ENCODE data around the gene MAST4. TPM values are rescaled to one million over a fixed set of nuclear protein-coding genes. Genes with fewer than 3 reads are reported as not detected.

Gene MAST4
- polyA plus RNA-seq, 1 donor (not counting 4 experiments of a cell fraction or from before 2014, with no cell fraction given) = 19.8 TPM

DNA sequence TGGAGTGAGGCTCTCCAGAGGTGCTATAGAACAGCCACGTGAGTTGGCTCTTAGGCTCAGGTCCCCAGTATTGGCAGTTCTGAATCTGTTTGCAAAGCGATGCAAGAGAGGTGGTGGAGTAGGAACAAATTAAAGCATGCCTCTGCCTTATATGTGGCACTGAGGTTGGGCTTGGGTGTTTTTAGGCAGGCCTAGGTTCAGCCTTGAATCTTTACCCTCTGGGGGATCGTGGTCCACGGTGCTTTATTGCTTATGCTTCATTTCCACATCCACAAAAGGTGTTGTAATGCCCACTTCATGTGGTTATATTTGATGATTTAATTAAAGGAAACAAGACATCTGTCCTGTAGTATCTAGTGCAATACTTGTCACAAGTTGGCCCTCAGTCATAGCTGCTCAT is 544.2 kb downstream of the MAST4 start:
- no peak for FAIRE-seq
- peaks cover 31 to 35% of the 10 kb centered on the region in 2 experiments for H3K36me3 ChIP-seq (ENCODE audit: control insufficient read depth in 2 of 2, extremely low read depth in 1 of 2, insufficient read depth in 2 of 2, low read length in 2 of 2)

DNA sequence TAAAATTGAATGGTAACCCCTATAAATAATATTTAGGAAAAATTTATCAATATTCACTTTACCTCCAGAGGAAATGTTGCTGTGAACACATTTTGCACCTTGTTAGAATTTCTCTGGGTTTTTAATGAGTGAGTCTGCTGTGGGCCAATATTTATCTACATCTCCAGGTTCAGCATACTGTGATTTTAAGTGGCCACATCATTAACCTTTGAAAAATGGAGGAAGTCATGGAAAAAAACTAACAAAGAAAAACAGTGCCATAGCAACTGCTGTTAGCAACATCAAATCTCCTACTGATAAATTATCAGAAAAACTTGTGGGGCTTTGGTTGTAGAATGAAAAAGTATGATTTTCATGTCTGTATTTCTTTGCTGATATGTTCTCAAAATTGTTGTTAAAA is 545.5 kb downstream of the MAST4 start:
- Histone ChIP-seq H3K36me3 (ENCODE audit: control insufficient read depth in 2 of 2, extremely low read depth in 1 of 2, insufficient read depth in 2 of 2, low read length in 2 of 2) (peaks cover 31 to 42% of the 10 kb centered on the region in 2 experiments), H3K9me1 (ENCODE audit: control insufficient read depth, extremely low read depth, insufficient read depth, low read length) (no peaks in the 10 kb centered on the region), H3K27ac (ENCODE audit: control insufficient read depth, insufficient read depth, low read length) (no peak overlapping the region), H4K20me1 (ENCODE audit: control insufficient read depth, extremely low read depth, insufficient read depth, low read length) (no peaks in the 10 kb centered on the region), H2AFZ (ENCODE audit: control insufficient read depth, low read length) (no peak overlapping the region), H3K4me2 (ENCODE audit: control insufficient read depth, extremely low read depth, insufficient read depth, low read depth, low read length) (no peak overlapping the region), H3K9ac (ENCODE audit: control insufficient read depth, extremely low read depth, insufficient read depth, low read length) (no peak overlapping the region), H3K4me3 (ENCODE audit: control insufficient read depth in 2 of 3, extremely low read depth in 1 of 3, insufficient read depth in 2 of 3, low read depth in 1 of 3, low read length in 3 of 3) (no peak overlapping the region), H3K27me3 (ENCODE audit: control insufficient read depth, extremely low read depth, insufficient read depth, low read length) (no peaks in the 10 kb centered on the region), H3K4me1 (ENCODE audit: control insufficient read depth, extremely low read depth, insufficient read depth, low read length) (no peaks in the 10 kb centered on the region), H3K79me2 (ENCODE audit: control insufficient read depth, insufficient read depth, low read length) (no peaks in the 10 kb centered on the region), H3K9me3 (ENCODE audit: control insufficient read depth, low read depth, low read length) (no peaks in the 10 kb centered on the region)
- DNase-seq (ENCODE audit: low read depth, low spot score) (no peak), FAIRE-seq (no peak)
- no peak for TF ChIP-seq EZH2 (IDR thresholded peaks at IDR 0.05; ENCODE audit: low read length)
- TF ChIP-seq, protein P1, sequence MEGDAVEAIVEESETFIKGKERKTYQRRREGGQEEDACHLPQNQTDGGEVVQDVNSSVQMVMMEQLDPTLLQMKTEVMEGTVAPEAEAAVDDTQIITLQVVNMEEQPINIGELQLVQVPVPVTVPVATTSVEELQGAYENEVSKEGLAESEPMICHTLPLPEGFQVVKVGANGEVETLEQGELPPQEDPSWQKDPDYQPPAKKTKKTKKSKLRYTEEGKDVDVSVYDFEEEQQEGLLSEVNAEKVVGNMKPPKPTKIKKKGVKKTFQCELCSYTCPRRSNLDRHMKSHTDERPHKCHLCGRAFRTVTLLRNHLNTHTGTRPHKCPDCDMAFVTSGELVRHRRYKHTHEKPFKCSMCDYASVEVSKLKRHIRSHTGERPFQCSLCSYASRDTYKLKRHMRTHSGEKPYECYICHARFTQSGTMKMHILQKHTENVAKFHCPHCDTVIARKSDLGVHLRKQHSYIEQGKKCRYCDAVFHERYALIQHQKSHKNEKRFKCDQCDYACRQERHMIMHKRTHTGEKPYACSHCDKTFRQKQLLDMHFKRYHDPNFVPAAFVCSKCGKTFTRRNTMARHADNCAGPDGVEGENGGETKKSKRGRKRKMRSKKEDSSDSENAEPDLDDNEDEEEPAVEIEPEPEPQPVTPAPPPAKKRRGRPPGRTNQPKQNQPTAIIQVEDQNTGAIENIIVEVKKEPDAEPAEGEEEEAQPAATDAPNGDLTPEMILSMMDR (optimal IDR thresholded peaks at IDR 0.05 in 1 of 3, IDR thresholded peaks at IDR 0.05 in 1 of 3, conservative IDR thresholded peaks at IDR 0.05 in 1 of 3; ENCODE audit: extremely low read depth in 1 of 3, insufficient read depth in 2 of 3, low read length in 3 of 3) = no peak
- dilution Hi-C loops (cut with MboI; ENCODE audit: extremely low pct_ligation_motif_present, low sequenced_read_pairs) = no loop called here

More for the DNA sequence above, 544.2 kb downstream of the MAST4 start:
- dilution Hi-C loops (cut with MboI; ENCODE audit: extremely low pct_ligation_motif_present, low sequenced_read_pairs) = no loop called here
- no peak overlapping the region for H2AFZ ChIP-seq (ENCODE audit: control insufficient read depth, low read length)
- no peaks in the 10 kb centered on the region for H3K27me3 ChIP-seq (ENCODE audit: control insufficient read depth, extremely low read depth, insufficient read depth, low read length)
- H3K4me2 ChIP-seq (ENCODE audit: control insufficient read depth, extremely low read depth, insufficient read depth, low read depth, low read length) = no peak overlapping the region
- TF ChIP-seq, protein P1 (optimal IDR thresholded peaks at IDR 0.05 in 1 of 3, IDR thresholded peaks at IDR 0.05 in 1 of 3, conservative IDR thresholded peaks at IDR 0.05 in 1 of 3; ENCODE audit: extremely low read depth in 1 of 3, insufficient read depth in 2 of 3, low read length in 3 of 3) = no peak
- TF ChIP-seq EZH2 (IDR thresholded peaks at IDR 0.05; ENCODE audit: low read length) = no peak
- H3K9me3 ChIP-seq (ENCODE audit: control insufficient read depth, low read depth, low read length) = no peaks in the 10 kb centered on the region
- H3K79me2 ChIP-seq (ENCODE audit: control insufficient read depth, insufficient read depth, low read length) = no peaks in the 10 kb centered on the region
- no peaks in the 10 kb centered on the region for H3K9me1 ChIP-seq (ENCODE audit: control insufficient read depth, extremely low read depth, insufficient read depth, low read length)
- no peak overlapping the region for H3K9ac ChIP-seq (ENCODE audit: control insufficient read depth, extremely low read depth, insufficient read depth, low read length)
- no peak for DNase-seq (ENCODE audit: low read depth, low spot score)
- no peaks in the 10 kb centered on the region for H3K4me1 ChIP-seq (ENCODE audit: control insufficient read depth, extremely low read depth, insufficient read depth, low read length)
- H3K27ac ChIP-seq (ENCODE audit: control insufficient read depth, insufficient read depth, low read length) = no peak overlapping the region
- H3K4me3 ChIP-seq (ENCODE audit: control insufficient read depth in 2 of 3, extremely low read depth in 1 of 3, insufficient read depth in 2 of 3, low read depth in 1 of 3, low read length in 3 of 3) = no peak overlapping the region
- H4K20me1 ChIP-seq (ENCODE audit: control insufficient read depth, extremely low read depth, insufficient read depth, low read length) = no peaks in the 10 kb centered on the region

Measured in keratinocyte (primary cell).